HG03039 (cell line): ENCODE data around the gene LYSMD4.
"Not testable (repeated sequence)": the region's sequence is repeated elsewhere in the genome, so short reads cannot be mapped to it uniquely, and the experiment has no call there.

Experiments
- ATAC-seq: cut with Tn5 transposase; IDR thresholded peaks from one replicate; pipeline ENCODE4 v1.9.1; 2021; ENCODE audit warnings: mild to moderate bottlenecking, moderate library complexity; ENCODE audit not compliant: unreplicated experiment

The LYSMD4 gene

GRCh38 chr15:99733268-99734039, at the start of gene LYSMD4:
Gene LYSMD4, minus strand, starts transcription at chr15:99733437. Its CDS starts 1,438 bp downstream, at chr15:99731999.
- ATAC-seq = peak; percentile 98

GRCh38 chr15:99782029-99782428, 48.8 kb upstream of the LYSMD4 start:
- ATAC-seq = not testable (repeated sequence)

GRCh38 chr15:99777144-99777543, 43.9 kb upstream of the LYSMD4 start:
- no peak for ATAC-seq

GRCh38 chr15:99764522-99764921, 31.3 kb upstream of the LYSMD4 start:
- no peak for ATAC-seq

DNA sequence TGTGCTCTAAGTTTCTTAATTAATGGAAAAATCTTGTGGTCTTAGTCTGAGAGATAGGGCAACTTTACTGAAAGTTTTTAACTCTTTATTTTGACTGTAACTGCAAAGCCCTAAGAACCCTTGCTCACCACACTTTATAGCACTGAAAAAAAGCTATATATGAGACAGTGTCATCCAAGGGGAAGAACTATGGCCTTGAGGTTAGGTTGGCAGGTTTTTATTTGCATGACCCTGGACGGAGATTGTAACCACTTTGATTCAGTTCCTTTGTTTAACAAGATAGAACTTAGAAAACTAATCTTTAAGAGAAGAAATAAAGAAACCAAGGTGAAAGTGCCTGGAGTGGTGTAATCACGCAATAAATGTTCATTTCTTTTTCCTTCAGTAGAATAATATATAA, 30.6 kb upstream of the LYSMD4 start:
- no peak for ATAC-seq

DNA sequence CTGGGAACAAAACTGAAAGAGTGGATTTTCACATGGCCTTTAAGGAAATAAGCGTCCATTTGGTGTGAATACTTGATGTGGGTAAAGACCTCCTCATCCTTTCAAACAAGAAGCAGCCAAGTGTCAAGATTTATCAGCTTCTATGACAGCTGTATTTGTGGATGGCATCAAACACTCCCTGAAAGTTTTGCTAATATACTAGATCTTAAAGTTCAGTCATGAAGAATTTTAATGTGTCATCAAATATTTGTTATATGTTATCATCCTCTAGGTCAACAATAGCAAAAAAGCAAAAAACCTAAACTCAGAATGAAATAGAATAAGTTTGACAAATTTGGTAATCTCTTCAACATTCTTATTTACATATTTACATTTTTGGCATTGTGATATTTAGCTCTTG, 29.1 kb upstream of the LYSMD4 start:
- ATAC-seq = no peak

GRCh38 chr15:99755692-99756409, 22.6 kb upstream of the LYSMD4 start:
- peak; percentile 91 for ATAC-seq

DNA sequence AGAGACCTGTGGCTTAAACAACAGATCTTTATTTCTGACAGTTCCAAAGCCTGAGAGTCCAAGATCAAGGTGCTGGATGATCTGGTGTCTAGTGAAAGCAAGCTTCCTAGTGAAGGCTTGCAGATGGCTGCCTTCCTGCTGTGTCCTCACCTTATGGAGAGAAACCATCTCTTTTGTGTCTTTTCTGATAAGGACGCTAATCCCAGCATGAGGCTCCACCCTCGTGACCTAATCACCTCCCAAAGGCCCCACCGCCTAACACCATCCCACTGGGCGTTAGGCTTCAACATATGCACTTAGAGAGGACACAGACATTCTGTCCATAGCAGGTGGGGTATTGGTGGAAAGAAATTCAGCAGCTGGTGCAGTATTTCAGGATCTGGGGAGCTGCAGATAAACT, 19.8 kb upstream of the LYSMD4 start:
- ATAC-seq = no peak

- ATAC-seq = no peak
These were observed 19.3 kb upstream of the LYSMD4 start for GRCh38 chr15:99752556-99752955.

DNA sequence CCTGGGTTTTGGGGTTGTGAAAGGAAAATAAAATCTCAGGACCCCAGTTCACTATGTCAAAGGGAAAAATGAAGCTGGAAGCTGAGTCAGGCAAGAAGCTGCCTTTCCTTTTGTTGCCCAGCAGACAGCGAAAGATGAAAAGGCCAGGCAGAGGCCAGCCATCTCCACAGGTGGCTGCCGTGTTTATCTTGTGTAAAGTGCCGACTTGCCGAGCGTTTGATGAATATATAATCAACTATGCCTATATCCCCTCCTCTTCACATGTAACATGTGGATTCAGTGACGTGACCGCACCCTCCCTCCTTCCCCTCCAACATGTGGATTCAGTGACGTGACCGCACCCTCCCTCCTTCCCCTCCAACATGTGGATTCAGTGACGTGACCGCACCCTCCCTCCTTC, 17.1 kb upstream of the LYSMD4 start:
- not testable (repeated sequence) for ATAC-seq

DNA sequence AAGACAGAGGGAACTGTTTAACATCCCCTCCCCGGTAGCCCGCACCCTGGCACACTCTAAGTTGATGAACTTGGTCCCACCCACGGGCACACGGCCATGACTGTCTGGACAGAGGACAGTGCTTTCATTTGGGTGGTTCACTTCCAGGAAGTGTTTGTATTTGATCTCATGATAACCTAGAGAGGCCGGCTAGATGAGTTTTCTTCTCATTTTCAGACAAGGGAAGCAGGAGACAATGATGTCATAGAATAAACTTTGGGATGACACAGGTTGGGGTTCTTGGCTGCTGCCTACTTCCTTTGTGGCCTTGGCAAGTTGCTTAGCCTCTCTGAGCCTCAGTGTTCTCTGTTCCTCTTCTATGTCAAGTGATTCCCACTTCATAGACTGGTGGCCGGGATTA, 16.1 kb upstream of the LYSMD4 start:
- ATAC-seq = no peak

- ATAC-seq = no peak
These were observed 12.3 kb upstream of the LYSMD4 start for GRCh38 chr15:99745370-99746086.

DNA sequence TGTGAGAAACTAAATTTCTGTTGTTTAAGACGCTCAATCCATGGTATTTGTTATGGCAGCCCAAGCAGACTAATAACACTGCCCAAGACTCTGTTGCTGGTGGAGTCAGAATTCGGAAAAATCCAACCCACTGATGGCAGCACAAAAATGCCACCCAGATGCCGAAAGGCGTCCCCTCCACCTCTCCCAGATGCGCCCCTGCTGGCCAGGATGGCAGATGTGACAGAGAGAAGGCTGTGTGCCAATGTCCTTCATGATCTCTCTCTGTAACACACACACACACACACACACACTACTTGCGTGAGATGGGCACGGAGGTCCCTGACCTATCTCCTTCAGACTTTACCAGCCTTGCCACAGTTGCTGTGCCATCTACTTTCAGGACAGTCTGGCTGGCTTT, 10.9 kb upstream of the LYSMD4 start:
- ATAC-seq = no peak

- ATAC-seq = no peak
These were observed 8.6 kb upstream of the LYSMD4 start for GRCh38 chr15:99741835-99742234.

DNA sequence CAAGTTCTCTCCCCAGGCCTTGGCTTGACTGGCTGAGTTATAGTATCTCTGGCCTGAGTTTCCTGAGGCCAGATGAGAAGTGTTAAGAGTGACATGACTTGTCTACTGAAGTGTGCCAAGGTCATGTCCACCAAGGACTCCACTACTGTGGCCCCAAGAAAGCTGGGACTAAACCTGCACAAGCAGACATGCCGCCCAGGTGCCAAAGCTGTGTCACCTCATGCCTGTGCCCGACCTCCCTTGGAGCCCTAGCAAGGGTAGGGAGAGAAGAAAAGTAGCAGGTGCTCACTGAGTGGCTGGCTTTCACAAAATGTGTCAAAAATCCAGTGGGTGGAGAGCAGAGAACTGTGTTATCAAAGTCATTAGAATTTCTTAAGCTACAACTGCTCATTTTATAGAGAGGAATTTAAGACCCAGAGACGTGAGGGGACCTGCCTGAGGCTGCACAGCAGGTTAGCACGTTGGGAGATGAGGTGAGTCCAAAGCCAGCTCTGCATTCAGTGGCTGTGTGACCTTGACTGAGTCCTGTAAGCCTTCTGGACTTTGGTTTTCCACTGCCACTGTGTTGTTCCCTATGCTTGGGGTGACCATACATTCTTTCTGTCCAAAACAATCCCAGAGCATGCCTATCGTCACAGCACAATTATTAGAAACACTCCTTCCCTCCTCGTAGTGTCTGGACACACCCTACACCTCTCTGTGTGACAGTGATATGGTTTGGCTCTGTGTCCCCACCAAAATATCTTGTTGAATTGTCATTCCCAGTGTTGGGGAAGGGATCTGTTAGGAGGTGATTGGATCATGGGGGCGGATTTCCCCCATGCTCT, 5.0 kb upstream of the LYSMD4 start:
- no peak for ATAC-seq

- ATAC-seq = no peak
These were observed 3.5 kb upstream of the LYSMD4 start for GRCh38 chr15:99736702-99737101.

- ATAC-seq = no peak
These were observed 2.6 kb upstream of the LYSMD4 start for GRCh38 chr15:99735868-99736267.

DNA sequence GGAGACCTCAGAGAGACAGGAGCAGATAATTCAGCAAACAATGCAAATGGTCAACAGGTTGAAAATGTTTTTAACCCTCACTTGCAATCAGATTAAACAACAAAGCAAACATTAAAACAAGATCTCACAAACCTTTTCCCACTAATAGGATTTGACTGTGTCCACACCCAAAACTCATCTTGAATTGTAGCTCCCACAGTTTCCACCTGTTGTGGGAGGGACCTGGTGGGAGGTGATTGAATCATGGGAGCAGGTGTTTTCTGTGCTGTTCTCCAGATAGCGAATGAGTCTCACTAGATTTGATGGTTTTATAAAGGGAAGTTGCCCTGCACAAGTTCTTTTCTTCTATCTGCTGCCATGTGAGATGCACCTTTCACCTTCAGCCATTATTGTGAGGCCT, 1.3 kb upstream of the LYSMD4 start:
- ATAC-seq = no peak

- ATAC-seq = not testable (repeated sequence)
These were observed 729 bp upstream of the LYSMD4 start for GRCh38 chr15:99734040-99734291.

DNA sequence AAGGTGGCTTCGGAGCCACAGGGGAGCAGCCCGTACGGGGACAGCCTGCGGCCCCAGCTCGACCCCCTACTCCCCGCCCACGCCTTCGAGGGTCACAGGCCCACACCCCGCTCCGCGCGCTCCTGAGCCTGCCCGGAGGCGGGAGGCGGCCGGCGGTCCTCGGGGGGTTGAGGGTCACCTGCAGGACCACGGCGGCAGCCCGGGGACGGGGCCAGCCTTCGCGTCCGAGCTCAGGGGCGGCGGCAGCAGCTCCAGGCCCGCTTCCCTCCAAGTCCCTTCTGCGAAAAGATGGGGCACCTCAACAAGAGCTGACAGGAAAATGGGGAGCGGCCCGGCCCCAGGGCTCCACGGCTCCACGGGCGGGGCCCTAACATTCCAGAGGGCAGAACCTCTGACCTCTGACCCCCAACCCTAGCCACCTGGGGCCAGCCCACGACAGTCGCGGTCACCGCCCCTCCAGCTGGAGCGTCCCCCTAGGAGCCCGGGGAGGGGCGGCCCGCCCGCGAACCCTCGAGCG, 428 bp downstream of the LYSMD4 start:
- ATAC-seq = peak; percentile 4
